Measurements from ENCODE around the gene LLGL2.

LLGL2 gene

DNA sequence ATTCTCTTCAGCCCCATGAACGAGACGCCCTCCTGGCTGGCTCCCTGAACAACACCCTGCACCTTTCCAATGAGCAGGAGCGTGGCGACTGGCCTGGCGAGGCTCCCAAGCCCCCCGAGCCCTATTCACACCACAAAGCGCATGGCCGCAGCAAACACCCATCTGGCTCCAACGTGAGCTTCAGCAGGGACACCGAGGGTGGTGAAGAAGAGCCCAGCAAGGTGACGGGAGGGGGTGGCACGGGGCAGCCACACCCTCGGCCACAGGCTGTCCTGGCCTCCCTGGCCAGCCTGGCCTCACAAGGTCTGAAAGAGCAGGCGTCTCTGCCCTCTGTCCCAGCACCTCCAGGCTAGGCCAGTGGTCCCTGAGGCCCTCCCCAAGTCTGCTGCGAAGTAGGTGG, 33.8 kb upstream of the LLGL2 start:
- no peak for DNase-seq

DNA sequence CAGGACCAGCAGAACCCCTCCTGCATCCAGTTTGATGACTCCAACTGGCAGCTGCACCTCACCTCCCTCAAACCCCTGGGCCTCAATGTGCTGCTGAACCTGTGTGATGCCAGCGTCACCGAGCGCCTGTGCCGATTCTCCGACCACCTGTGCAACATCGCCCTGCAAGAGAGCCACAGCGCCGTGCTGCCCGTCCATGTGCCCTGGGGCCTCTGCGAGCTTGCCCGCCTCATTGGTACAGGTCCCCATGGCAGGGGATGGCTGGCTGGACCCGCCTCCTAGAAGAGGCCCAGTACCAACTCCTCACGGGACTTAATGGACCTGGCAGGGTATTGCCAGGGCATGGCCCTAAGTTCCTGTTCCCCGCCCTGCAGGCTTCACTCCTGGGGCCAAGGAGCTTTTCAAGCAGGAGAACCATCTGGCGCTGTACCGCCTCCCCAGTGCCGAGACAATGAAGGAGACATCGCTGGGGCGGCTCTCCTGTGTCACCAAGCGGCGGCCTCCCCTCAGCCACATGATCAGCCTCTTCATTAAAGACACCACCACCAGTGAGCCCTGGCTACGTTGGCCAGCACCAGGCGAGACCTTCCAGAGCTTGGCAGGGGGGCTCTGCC, 32.8 kb upstream of the LLGL2 start:
- DNase-seq: no peak

DNA sequence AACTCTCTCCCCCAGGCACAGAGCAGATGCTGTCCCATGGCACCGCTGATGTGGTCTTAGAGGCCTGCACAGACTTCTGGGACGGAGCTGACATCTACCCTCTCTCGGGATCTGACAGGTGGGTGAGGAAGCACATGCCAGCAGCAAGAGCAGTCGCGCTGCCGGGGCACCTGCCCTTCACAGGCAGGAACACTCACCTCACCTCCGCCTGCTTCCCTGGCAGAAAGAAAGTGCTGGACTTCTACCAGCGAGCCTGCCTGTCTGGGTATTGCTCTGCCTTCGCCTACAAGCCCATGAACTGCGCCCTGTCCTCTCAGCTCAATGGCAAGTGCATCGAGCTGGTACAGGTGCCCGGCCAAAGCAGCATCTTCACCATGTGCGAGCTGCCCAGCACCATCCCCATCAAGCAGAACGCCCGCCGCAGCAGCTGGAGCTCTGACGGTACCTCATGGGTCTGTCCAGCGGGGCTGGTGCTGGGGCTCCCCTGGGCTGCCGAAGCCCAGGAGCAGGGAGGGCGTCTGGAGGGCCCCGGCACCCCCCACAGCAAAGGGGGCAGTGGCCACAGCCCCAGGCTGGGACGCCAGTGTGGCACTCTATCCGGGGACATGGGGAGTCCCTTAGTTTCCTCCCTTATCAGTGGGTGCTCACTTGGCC, 31.9 kb upstream of the LLGL2 start:
- DNase-seq: no peak

DNA sequence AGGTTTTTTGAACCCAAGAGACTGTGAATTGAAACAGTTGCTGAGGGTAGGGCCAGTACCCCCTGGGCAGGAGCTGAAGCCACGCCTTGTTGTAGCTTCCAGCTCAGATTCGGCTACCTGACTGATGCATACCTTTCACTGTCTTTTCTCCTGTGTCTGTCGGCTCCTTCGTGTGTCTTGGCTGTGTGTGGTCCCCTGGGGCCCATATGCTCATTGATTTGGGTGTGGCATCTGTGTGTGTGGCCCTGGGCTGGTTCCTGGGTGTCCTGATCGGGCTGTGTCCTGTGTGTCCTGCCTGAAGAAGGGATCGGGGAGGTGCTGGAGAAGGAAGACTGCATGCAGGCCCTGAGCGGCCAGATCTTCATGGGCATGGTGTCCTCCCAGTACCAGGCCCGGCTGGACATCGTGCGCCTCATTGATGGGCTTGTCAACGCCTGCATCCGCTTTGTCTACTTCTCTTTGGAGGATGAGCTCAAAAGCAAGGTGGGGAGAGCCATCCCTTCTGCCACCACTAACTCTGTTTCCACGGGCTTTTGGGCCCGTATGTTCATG, 31.1 kb upstream of the LLGL2 start:
- DNase-seq: no peak

DNA sequence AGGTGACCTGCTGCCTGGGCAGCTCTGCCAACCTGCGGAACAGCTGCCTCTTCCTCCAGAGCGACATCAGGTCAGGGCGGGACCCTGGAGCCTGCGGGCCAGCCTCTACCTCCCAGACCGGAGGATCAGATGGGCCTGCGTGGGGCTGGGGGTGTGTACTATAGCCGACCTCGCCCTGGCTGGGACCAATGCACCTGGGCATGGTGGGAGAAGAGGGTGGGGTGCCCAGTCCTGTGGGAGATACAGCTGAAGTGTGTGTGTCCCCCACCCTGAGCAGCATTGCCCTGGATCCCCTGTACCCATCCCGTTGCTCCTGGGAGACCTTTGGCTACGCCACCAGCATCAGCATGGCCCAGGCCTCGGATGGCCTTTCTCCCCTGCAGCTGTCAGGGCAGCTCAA, 29.5 kb upstream of the LLGL2 start:
- no peak for DNase-seq

DNA sequence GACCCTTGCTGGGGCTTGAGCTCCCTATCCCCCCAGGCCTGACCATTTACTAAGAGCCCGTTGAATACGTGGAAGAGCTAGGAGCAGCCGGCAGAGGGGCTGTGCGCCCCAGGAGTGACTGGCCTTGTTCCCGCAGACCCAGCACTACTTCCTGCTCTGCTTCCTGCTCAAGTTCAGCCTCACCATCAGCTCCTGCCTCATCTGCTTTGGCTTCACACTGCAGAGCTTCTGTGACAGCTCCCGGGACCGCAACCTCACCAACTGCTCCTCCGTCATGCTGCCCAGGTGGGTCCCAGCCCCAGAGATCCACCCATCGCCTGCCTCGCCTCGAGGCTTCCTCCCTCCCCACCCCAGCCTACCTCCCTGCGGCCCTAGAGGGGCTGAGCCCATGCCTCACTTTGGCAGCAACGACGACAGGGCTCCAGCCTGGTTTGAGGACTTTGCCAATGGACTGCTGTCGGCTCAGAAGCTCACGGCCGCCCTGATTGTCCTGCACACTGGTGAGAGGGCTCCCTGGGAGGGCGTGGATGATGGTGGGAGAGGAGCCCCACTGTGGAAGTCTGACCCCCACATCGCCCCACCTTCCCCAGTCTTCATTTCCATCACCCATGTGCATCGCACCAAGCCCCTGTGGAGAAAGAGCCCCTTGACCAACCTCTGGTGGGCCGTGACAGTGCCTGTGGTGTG, 27.3 kb upstream of the LLGL2 start:
- DNase-seq: no peak

DNA sequence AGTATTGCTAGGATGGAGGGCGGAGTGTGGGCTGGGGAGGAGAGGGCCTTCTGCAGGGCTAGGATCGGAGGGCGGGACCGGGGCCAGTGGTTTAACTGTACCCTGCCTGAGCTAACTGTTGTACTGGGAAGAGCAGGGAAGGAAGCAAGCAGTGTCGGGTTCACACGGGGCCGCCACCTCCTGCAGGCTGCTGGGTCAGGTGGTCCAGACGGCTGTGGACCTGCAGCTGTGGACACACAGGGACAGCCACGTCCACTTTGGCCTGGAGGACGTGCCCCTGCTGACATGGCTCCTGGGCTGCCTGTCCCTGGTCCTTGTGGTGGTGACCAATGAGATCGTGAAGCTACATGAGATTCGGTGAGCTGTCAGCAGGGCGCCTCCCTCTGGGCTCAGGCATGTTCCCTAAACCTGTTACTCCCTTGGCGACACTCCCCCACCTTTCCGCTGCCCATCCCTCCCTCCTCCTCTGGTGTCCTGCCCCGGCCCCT, 26.7 kb upstream of the LLGL2 start:
- DNase-seq: no peak

DNA sequence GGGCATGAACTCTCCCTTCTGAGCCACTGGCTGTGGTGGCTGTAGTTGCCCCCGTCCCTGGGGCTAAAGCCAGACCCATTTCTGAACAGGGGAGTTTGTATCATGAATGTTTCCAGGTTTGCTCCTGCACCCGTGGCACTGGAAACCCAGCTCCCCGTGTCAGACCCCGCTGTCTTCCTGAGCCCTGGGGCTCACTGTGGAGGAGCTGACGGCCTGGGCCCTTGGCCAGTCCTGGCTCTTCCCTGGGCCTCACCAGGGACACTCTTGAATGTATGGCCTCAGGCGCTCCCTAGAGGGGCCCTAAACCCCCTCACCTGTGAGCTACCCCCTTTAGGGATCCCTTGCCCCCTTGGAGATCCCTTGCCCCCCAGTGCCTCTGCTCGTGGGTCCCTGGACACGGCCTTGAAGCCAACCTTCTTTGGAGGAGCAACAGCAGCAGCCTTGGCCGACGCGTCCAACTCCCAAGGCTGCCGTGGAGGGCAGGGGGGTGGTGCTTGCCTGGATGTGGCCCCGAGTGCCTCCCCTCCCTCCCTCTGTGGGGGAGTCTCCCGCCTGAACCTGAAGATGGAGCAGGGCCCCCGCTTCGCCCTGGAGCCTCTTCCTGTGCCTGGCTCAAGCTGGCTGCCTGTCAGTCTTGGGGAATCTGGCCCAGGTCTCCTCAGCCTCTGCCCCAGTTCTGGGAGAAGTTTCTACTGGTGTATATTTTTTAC, 26.0 kb upstream of the LLGL2 start:
- no peak for DNase-seq

DNA sequence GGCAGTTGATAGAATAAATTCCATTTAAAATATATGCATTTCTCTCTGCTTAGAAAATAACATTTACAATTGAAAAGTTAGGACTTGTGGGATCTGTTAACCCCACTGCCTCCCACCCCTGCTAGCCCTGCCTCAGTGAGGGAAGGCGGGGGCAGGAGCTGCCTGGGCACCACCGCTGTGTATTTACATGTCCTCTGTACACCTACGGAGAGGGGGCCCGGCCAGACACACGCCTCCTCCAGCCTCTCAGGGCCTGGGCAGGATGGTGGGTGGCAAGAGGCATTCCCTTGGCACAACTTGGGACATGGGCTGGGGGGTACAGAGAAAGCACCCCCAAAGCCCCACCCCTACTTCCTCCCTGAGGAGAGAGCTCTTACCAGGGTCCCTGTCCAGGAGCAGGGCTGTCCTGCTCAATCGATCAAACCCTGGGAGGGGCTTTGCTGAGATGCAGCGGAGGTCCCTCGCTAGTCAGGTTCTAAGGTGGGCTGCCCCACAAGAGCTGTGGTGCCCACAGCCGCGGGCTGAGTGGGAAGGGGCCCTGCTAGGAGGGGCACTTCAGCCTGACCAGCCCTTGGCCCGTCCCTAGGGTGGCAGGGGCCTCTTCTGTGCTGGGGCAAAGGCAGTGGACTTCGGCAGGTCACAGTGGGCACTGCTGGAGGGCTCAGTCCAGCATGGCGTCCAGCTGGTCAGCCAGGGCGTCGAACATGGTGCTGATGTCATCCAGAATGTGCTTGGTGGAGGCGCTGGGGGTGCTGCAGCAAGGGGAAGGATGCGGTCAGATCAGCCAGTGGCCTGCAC, 24.9 kb upstream of the LLGL2 start:
- DNase-seq: no peak

DNA sequence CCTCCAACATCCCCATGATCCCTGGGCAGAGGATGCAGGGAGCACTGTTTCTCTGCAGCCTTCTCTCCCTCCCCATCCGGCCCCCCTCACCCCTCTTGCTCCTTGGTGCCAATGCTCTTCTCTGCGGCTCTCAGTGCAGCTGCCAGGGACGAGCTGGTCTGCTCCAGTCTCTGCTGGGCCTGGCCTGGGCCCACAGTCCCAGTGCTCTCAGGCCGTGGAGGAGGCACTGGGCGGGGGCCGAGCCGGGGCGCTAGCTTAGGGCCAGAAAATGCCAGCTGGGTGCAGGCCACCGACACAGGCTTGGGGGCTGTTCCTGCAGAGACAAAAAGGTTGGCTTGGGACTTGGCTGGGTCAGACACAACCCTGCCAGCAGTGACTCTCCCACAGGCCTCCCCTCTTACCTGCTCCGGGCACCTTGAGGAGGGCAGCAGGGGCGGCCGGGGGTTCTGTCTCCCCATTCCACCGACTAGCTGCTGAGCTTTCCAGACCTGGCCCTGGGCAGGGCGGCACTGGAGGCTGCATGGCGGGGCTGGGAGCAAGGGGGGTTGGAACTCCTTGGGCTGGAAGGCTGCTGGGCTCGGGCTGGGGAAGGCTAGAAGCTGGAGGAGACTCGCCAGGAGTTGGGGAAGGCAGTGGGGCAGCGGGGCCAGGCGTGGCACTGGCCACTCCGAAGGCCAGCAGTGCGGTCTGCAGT, 24.0 kb upstream of the LLGL2 start:
- no peak for DNase-seq

DNA sequence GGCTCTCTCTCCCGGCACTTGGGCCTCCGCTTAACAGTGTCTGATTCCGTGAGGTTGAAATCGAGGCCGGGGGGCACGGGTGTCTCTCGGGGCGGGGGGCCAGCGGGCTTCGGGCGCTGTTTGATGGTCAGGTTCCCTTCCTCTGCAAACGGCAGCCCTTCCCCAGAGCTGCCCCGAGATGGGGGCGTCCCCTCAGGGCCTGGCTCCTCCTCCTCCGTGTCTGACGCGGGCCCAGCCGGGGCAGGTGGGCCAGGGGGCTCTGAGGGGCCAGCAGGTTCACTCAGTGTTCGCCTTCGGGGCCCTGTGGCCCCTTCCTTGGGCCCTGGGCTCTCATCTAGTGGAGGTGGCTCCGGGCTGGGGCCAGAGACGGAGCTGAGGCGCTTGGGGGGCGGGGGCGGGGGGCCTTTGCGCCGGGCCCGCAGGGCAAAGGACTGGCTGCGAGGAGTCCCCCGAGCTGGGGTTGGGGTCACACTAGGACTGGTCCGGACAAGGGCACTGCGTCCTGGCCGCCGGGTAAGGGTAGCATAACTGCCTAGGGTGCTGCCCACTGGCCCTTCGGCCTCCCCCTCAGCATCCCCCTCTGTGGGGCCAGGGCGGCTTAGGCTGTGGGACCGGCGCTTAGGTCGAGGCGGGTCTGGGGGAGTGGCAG, 23.3 kb upstream of the LLGL2 start:
- DNase-seq: no peak

DNA sequence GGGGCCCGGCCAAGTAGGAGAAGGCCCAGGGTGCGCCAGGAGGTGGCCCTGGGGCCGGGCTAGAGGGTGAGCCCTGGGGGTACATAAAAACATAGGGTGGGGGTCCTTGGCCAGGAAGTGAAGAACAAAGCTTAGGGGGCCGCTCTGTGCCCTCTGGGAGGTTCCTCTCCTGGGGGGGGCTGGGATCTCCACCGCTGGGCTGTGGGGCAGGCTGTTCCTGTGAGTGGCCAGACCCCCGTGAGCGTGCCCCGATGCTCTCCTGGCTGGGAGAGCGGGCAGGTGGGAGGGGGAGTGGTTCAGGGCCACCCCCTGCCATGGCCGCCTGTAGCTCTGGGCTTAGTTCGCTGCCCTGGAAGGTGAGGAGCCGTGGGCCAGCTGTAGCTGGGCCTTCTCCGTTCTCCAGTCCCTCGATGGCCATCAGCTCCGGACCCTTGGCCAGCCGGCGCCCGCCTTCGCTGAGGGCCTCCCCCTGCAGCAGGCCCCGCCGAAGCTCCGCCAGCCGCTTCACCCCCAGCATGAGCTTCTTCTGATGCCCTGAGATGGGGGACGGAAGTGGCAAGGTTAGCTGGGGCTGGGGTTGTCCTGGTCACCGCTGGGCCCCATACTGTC, 22.7 kb upstream of the LLGL2 start:
- DNase-seq: no peak

DNA sequence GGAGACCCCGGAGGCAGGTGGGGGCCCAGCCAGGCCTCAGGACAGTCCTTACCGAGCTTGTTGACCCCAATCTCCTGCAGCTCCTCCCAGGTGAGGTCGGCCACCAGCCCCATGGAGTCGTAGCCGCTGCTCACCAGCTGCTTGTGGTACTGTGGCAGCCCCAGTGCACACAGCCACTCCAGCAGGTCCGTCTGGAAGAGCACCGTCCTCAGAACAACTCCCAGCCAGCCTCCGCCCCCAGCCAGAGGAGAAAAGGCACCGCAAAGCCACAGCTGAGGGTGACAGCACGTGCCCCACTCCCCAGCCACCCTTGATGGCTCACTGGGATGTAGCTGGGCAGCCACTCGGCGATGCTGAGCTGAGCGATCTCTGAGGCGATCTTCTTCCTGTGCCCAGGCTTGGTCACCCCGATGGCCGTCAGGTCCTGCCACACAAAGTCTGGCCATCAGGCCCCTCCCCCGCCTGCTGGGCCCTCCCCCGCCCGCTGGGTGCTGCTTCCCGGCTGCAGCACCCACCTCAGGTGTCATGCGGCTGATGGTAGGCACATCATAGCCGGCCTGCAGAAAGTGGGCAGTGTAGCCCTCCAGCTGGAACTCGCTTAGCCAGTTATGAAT, 22.1 kb upstream of the LLGL2 start:
- no peak for DNase-seq

DNA sequence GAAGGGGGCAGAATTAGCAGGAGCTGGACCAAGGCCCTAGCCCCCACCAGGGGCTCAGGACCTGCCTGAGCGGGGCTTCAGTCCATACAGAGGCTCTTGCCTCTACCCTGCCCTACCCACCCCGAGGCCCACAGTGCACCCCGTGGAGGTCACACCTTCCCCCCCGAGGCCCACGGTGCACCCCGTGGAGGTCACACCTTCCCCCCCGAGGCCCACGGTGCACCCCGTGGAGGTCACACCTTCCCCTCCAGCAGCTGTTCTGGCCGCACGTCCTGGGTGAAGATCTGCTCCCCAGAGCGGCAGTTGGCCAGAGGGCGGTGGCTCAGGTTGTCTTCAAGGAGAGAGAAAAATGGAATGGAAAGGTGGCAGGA, 21.5 kb upstream of the LLGL2 start:
- DNase-seq: peak in 1 of 2 donors; percentile 24

DNA sequence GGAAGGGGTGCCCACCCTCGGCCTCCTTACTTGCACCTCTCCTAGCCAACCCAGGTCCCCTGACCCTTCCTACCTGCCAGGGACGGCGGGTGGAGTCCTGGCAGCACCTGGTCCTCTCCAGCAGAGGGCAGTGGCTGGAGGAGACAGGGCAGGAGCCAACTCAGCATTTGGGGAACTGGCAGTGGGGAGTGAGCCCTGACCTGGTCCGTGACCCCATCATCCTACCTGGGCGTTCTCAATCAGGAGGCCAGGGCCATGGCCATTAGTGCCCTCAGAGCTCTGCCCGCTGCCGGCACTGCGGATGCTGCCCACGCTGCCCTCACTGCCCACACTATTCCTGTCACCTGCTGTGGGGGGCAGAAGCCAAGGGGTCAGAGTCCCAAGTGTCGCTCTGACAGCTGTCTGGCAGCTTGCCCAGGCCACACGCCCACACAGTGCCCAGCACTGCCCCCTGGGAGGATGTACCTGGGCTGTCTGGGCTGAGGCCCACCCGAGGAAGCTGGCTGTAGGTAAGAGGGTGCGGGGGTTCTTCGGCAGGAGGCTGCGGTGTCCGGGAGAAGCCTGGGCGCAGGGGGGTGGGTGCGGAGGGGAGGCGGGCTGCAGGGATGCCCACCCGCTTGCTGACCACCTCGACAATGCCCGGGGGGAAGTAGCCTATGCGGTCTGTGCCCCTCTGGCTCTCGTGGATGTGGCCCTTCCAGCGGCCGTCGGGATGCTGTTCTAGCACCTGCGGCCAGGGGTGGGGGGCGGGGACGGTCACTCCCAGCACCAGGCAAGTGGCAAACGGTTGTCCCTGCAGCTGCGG, 20.9 kb upstream of the LLGL2 start:
- DNase-seq: peak; percentile 47 to 56

DNA sequence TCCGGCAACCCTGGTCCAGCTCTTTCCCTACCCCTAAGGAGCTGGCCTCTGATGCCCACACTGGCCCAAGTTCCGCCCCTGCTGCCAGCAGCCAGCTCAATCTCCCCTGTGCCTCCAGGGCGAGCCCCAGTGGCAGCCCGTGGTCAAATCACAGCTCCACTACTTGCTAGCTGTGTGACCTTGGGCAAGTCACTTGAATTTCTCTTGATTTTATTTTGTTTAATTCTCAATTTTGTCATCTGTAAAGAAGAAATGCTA, 20.4 kb upstream of the LLGL2 start:
- DNase-seq: no peak

DNA sequence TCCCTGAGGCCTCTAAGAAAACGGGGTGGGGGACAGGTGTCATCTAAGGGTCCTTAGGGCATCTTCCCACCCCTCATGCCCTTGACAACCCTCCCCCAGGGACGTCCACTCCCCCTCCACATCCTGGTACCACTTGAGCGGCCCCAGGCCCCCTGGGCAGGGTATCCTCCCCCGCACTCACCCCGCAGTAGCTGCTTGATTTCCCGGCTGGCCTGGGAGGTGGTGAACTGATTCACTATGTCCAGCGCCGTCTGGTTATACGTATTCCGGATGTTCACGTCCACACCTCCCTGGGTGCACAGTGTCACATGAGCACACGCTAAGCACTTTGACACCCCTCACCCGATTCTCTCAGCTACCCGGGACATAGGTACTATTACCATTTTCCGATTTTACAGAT, 19.9 kb upstream of the LLGL2 start:
- DNase-seq: no peak

DNA sequence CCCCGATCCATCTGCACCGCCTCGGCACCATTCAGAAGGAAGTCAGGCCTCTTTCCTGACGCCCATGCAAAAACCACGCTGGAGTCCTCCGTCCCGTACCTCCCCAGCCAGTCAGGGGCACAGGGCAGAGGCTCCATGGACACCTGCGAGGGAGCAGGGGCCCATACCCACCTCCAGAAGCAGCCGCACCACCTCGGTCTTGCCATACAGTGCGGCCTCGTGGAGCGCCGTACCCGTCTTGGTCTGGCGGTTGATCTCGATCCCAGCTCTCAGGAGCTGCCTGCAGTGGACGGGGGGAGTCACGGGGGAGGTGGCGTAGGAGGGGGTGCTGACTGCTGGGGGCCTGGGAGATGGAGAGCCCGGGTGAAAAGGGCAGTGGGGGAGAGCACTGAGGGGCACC, 19.4 kb upstream of the LLGL2 start:
- no peak for DNase-seq

DNA sequence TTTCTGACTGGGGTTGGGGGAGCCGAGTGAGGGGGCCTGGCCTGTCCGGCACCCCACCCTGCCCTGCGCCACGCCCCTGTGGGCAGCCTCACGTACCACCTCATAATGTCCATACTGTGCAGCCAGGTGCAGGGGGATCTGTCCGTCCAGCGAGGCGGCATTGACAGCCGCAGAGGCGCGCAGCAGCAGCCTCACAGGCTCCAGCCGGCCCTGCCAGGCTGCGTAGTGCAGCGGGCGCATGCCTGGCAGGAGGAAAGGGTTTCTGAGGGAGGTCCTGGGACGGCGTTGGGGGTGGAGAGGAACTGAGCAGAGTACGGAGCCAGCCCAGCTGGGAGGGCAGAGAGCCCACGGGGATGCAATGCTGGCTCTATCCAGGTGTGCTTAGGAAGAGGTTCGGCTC, 18.6 kb upstream of the LLGL2 start:
- no peak for DNase-seq
